ENCODE data around the gene ERF. TPM values are rescaled to one million over a fixed set of nuclear protein-coding genes. Genes with fewer than 3 reads are reported as not detected.
A peak's percentile ranks its signal among the peaks of the same experiment; 100 is the strongest.

Gene ERF
- total RNA-seq, 2 experiments from 2014 or later, result 26.7 to 33.5 TPM

GRCh38 chr19:42272535-42272897, 17.6 kb upstream of the ERF start:
- ChIA-PET POLR2A (no interaction called here), CTCF (ENCODE audit: unreplicated experiment) (no interaction called here)
- peaks cover 9% of the 10 kb centered on the region; the same call in 1 of the 2 replicates for H3K79me2 ChIP-seq (ENCODE audit: insufficient read depth, low read depth, low read length)
- H3K36me3 ChIP-seq (ENCODE audit: insufficient read depth, low read length), result 0 out of 2 replicates have a peak, but pooled peaks cover 8% of the 10 kb centered on the region
- no peak overlapping the region for H3K4me3 ChIP-seq (ENCODE audit: low read depth, low read length, poor library complexity, severe bottlenecking)
- H4K20me1 ChIP-seq (ENCODE audit: insufficient read depth, low read length), result no peaks in the 10 kb centered on the region
- no peak for TF ChIP-seq EZH2phosphoT487 (IDR thresholded peaks at IDR 0.05; ENCODE audit: borderline replicate concordance, low read depth, low read length)
- no peak for TF ChIP-seq CTCF (conservative IDR thresholded peaks at IDR 0.05; ENCODE audit: low read length)
- no peak for DNase-seq (ENCODE audit: low spot score)
- no peaks in the 10 kb centered on the region for H3K9me3 ChIP-seq (ENCODE audit: low read length)
- BruUV-seq (replicated peaks), result no TSS peak
- peaks cover 28% of the 10 kb centered on the region for H3K4me1 ChIP-seq (ENCODE audit: insufficient read depth, low read length, poor library complexity, severe bottlenecking)
- no peak overlapping the region for H2AFZ ChIP-seq (ENCODE audit: low read length)
- H3K9me2 ChIP-seq (ENCODE audit: insufficient read depth, low read length), result no peaks in the 10 kb centered on the region
- no peak overlapping the region for H3K4me2 ChIP-seq (ENCODE audit: low read length)
- H3K27ac ChIP-seq (ENCODE audit: low read depth, low read length, poor library complexity, severe bottlenecking), result no peak overlapping the region
- intact Hi-C loops (cut with micrococcal nuclease; ENCODE audit: unreplicated experiment), result no loop called here

GRCh38 chr19:42271861-42272534, 17.1 kb upstream of the ERF start:
- no peak for TF ChIP-seq EZH2phosphoT487 (IDR thresholded peaks at IDR 0.05; ENCODE audit: borderline replicate concordance, low read depth, low read length)
- TF ChIP-seq CTCF (conservative IDR thresholded peaks at IDR 0.05; ENCODE audit: low read length), result no peak

DNA sequence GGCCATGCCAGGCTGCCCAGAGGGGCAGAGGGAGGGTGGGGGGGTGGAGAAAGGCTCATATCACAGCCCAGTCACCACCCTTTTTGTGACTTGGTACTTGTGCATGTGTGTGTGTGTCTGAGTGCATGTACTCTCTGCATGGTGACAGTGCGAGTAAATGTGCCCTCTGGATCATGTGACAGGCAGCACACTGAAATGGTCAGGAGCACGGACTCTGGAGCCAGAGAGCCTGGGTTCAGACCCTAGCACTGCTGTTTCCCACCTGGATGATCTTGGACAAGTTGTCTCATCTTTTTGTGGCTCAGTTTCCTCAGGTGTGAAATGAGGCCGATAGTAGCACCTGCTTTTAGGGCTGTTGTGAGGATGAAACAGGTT, 16.1 kb upstream of the ERF start:
- Histone ChIP-seq H4K20me1 (ENCODE audit: insufficient read depth, low read length) (no peaks in the 10 kb centered on the region), H3K36me3 (ENCODE audit: insufficient read depth, low read length) (0 out of 2 replicates have a peak, but pooled peaks cover 8% of the 10 kb centered on the region), H3K4me3 (ENCODE audit: low read depth, low read length, poor library complexity, severe bottlenecking) (peak overlapping the region; percentile 73), H3K9me3 (ENCODE audit: low read length) (no peaks in the 10 kb centered on the region), H3K9me2 (ENCODE audit: insufficient read depth, low read length) (no peaks in the 10 kb centered on the region), H3K27ac (ENCODE audit: low read depth, low read length, poor library complexity, severe bottlenecking) (peak overlapping the region; percentile 70), H2AFZ (ENCODE audit: low read length) (no peak overlapping the region), H3K4me1 (ENCODE audit: insufficient read depth, low read length, poor library complexity, severe bottlenecking) (peaks cover 32% of the 10 kb centered on the region), H3K79me2 (ENCODE audit: insufficient read depth, low read depth, low read length) (peaks cover 9% of the 10 kb centered on the region; the same call in 1 of the 2 replicates), H3K4me2 (ENCODE audit: low read length) (peak overlapping the region; percentile 99)
- CTCF ChIA-PET (ENCODE audit: unreplicated experiment), result interaction anchor here (2.0 kb wide), 1 partner anchor 9 kb away, joined by 10 read pairs; no protein-coding TSS in a partner anchor
- no peak for DNase-seq (ENCODE audit: low spot score)
- intact Hi-C loops (cut with micrococcal nuclease; ENCODE audit: unreplicated experiment), result no loop called here
- no peak for TF ChIP-seq EZH2phosphoT487 (IDR thresholded peaks at IDR 0.05; ENCODE audit: borderline replicate concordance, low read depth, low read length)
- TF ChIP-seq CTCF (conservative IDR thresholded peaks at IDR 0.05; ENCODE audit: low read length), result no peak
- POLR2A ChIA-PET, result interaction anchor here (1.6 to 2.1 kb wide), 2 partner anchors 8 to 27 kb away, joined by 6 to 11 read pairs; no protein-coding TSS in a partner anchor
- BruUV-seq (replicated peaks), result no TSS peak

More at GRCh38 chr19:42271861-42272534, 17.1 kb upstream of the ERF start:
- Histone ChIP-seq H3K27ac (ENCODE audit: low read depth, low read length, poor library complexity, severe bottlenecking) (no peak overlapping the region), H3K9me3 (ENCODE audit: low read length) (no peaks in the 10 kb centered on the region), H3K79me2 (ENCODE audit: insufficient read depth, low read depth, low read length) (peaks cover 9% of the 10 kb centered on the region; the same call in 1 of the 2 replicates), H2AFZ (ENCODE audit: low read length) (no peak overlapping the region), H3K9me2 (ENCODE audit: insufficient read depth, low read length) (no peaks in the 10 kb centered on the region), H3K4me2 (ENCODE audit: low read length) (no peak overlapping the region), H3K36me3 (ENCODE audit: insufficient read depth, low read length) (0 out of 2 replicates have a peak, but pooled peaks cover 8% of the 10 kb centered on the region), H3K4me1 (ENCODE audit: insufficient read depth, low read length, poor library complexity, severe bottlenecking) (peaks cover 32% of the 10 kb centered on the region), H4K20me1 (ENCODE audit: insufficient read depth, low read length) (no peaks in the 10 kb centered on the region), H3K4me3 (ENCODE audit: low read depth, low read length, poor library complexity, severe bottlenecking) (no peak overlapping the region)
- no TSS peak for BruUV-seq (replicated peaks)
- ChIA-PET POLR2A (interaction anchor here (1.6 to 2.1 kb wide), 2 partner anchors 7 to 28 kb away, joined by 6 to 11 read pairs; no protein-coding TSS in a partner anchor), CTCF (ENCODE audit: unreplicated experiment) (no interaction called here)
- DNase-seq (ENCODE audit: low spot score), result no peak
- intact Hi-C loops (cut with micrococcal nuclease; ENCODE audit: unreplicated experiment), result no loop called here
